ENCODE data around the gene CTRB1.

CTRB1 gene

DNA sequence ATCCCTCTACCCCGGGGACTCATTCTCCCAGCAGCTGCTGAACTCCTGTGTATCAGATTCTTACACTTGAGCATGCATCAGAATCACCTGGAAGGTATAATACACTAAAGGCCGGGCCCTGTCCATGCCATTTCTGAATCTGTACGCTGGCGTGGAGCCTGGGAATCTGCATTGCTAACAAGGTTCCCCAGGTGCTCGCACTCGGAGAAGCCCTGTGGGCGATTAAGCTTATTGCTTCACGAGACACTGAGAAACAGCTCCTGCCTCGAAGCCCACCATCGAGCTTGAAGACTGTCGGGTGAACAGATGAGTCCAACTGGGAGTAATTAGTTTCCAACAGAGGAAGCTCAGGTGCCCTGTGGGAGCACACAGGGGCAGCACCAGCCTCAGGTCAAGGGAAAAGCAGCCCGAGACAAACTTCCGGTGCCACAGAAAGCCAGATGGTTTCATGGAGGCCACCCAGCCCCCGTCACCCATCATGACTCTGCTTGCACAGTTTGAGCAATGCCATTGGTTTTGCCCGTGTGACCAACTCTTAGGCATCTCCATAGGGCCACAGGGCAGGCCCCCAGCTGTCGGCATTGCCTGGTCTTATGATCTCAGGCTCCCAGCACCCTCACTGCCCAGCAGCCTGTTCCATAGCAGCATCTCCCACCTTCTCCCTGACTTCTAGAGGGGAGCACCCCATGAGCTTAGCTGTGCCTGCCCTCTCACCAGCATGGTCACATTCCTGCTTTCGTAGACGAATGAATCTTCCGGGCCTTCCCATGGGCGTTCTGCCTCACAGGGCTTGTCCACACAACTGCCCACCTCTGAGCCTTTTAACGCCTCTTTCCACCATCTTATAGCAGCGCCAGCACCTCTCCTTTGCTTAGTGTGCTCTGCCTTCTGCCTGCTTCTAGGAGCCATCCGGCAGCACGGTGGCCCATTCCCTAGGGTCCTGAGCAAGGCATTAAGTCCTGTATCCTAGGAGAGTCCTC is 22.7 kb upstream of the CTRB1 start:
- in situ Hi-C loops (cut with MboI; ENCODE audit: low pct_unique_long_range_greater_than_20kb, low sequenced_read_pairs, unreplicated experiment): no loop called here
- TF ChIP-seq, protein P1, sequence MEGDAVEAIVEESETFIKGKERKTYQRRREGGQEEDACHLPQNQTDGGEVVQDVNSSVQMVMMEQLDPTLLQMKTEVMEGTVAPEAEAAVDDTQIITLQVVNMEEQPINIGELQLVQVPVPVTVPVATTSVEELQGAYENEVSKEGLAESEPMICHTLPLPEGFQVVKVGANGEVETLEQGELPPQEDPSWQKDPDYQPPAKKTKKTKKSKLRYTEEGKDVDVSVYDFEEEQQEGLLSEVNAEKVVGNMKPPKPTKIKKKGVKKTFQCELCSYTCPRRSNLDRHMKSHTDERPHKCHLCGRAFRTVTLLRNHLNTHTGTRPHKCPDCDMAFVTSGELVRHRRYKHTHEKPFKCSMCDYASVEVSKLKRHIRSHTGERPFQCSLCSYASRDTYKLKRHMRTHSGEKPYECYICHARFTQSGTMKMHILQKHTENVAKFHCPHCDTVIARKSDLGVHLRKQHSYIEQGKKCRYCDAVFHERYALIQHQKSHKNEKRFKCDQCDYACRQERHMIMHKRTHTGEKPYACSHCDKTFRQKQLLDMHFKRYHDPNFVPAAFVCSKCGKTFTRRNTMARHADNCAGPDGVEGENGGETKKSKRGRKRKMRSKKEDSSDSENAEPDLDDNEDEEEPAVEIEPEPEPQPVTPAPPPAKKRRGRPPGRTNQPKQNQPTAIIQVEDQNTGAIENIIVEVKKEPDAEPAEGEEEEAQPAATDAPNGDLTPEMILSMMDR (IDR thresholded peaks at IDR 0.05; ENCODE audit: extremely low read depth, insufficient read depth, missing control alignments): no peak
- no peak for DNase-seq (ENCODE audit: low spot score)

DNA sequence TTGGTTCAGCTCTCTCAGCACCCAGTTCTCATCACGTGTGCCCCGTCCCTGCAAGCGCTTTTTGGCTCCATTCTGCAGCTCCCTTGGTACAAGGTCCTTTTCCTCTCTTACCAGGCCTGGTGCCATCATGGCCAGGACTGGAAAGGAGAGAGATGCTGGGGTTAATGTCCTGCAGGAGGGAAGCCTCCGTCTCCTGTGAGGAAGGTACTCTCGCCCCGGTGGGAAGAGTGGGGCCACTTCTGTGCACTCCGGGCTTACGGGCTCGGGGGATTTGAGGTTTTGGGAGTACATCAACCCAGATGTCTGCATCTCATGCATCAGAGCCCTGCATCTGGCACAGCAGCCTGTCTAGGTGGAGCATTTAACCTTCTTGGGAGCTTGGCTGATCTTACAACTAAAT is 22.0 kb upstream of the CTRB1 start:
- TF ChIP-seq, protein P1 (IDR thresholded peaks at IDR 0.05; ENCODE audit: extremely low read depth, insufficient read depth, missing control alignments): no peak
- in situ Hi-C loops (cut with MboI; ENCODE audit: low pct_unique_long_range_greater_than_20kb, low sequenced_read_pairs, unreplicated experiment): no loop called here
- DNase-seq (ENCODE audit: low spot score): no peak

DNA sequence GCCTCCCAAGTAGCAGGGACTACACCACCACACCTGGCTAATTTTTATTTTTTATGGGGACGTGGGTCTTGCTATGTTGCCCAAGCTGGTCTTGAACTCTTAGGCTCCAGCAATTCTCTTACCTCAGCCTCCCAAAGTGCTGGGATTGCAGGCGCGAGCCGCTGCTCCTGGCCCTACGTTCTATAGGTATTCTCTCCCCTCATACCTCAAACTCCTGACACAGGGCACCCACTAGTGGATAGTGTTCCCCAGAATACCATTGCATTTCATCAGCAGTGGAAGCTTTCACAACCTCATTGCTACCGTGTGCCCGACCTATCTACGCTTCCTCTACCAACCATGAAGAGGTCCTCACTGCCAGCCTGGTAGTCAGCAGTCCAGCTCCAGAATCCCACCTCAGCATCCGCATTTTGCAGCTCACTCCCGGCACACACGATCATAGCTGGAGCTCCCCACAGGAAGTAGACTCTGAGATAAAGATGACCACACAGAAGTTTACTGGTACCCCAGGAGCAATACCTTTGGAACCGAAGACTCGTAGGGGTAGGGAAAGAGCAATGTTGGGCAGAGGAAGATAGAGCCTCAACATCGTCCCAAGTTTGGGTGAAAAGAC is 21.2 kb upstream of the CTRB1 start:
- TF ChIP-seq, protein P1 (IDR thresholded peaks at IDR 0.05; ENCODE audit: extremely low read depth, insufficient read depth, missing control alignments): peak; percentile 17
- in situ Hi-C loops (cut with MboI; ENCODE audit: low pct_unique_long_range_greater_than_20kb, low sequenced_read_pairs, unreplicated experiment): no loop called here
- DNase-seq (ENCODE audit: low spot score): no peak

DNA sequence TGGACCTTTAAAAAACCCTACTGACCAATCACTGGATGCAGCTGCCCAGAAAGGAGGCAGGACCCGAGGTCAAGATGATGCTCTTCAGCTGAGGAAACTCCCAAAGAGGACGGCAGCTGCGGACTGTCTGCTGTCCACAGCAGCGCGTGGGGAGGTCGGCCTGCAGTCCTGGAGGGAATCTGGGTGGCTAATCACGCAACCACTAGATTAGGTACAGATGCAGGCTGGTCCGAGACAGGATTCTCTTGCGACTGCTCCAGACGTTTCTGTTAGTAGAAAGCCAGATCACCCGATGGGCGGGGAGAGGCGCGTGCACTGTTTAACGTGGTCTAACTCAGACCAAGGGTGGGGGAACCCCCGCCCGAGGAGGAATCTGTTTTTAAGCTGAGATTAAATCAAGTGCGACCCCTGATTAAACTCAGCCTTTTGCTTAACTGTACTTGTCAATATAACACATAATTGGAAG is 20.6 kb upstream of the CTRB1 start:
- no peak for DNase-seq (ENCODE audit: low spot score)
- in situ Hi-C loops (cut with MboI; ENCODE audit: low pct_unique_long_range_greater_than_20kb, low sequenced_read_pairs, unreplicated experiment): no loop called here

DNA sequence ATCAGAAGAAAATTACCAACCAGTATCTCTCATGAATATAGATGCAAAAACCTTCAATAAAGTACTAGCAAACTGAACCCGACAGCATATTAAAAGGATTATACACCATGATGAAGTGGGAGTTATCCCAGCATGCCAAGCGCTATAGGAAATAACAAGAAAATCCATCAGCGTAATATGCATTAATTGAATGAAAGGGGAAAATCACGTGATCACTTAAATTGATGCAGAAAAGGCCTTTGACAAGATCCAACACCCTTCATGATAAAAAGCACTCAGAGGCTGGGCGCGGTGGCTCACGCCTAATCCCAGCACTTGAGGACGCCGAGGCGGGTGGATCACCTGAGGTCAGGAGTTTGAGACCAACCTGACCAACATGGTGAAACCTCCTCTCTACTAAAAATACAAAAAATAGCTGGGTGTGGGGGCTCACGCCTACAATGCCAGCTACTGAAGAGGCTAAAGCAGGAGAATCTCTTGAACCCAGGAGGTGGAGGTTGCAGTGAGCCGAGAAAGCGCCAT is 16.7 kb upstream of the CTRB1 start:
- in situ Hi-C loops (cut with MboI; ENCODE audit: low pct_unique_long_range_greater_than_20kb, low sequenced_read_pairs, unreplicated experiment): loop anchor here (25.0 kb wide), 1 partner anchor 560 kb away; no protein-coding TSS in a partner anchor
- TF ChIP-seq, protein P1 (IDR thresholded peaks at IDR 0.05; ENCODE audit: extremely low read depth, insufficient read depth, missing control alignments): no peak
- DNase-seq (ENCODE audit: low spot score): no peak

More for the DNA sequence above, 20.6 kb upstream of the CTRB1 start:
- TF ChIP-seq, protein P1 (IDR thresholded peaks at IDR 0.05; ENCODE audit: extremely low read depth, insufficient read depth, missing control alignments): no peak

DNA sequence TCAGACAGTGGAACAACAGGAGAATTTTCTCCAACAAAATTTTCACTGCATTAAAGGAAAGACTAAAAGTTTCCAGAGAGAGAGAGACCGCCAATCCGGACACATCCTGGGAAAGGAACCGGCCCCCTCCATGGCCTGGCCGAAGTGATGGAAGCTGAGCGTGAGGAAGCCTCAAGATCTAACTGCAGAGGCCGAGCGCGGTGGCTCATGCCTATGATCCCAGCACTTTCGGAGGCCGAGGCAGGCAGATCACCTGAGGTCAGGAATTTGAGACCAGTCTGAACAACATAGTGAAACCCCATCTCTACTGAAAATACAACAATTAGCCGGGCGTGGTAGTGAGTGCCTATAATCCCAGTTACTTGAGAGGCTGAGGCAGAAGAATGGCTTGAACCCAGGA is 15.7 kb upstream of the CTRB1 start:
- DNase-seq (ENCODE audit: low spot score): no peak
- in situ Hi-C loops (cut with MboI; ENCODE audit: low pct_unique_long_range_greater_than_20kb, low sequenced_read_pairs, unreplicated experiment): loop anchor here (25.0 kb wide), 1 partner anchor 559 kb away; no protein-coding TSS in a partner anchor
- TF ChIP-seq, protein P1 (IDR thresholded peaks at IDR 0.05; ENCODE audit: extremely low read depth, insufficient read depth, missing control alignments): no peak
